ENCODE data around the gene PDE4C.

- no peak for TF ChIP-seq CTCF (IDR thresholded peaks at IDR 0.05)
- TF ChIP-seq POLR2A (IDR thresholded peaks at IDR 0.05) = no peak
Observed at GRCh38 chr19:18269070-18269723, 43.0 kb upstream of the PDE4C start.

Measured in uterus (tissue), 2 donors.